Measurements from ENCODE around the gene HFM1. TPM values are rescaled to one million over a fixed set of nuclear protein-coding genes. Genes with fewer than 3 reads are reported as not detected.
"Not testable (repeated sequence)": the region's sequence is repeated elsewhere in the genome, so short reads cannot be mapped to it uniquely, and the experiment has no call there.

HFM1 gene
- total RNA-seq, 1 donor from 2014 or later: 0.29 TPM

DNA sequence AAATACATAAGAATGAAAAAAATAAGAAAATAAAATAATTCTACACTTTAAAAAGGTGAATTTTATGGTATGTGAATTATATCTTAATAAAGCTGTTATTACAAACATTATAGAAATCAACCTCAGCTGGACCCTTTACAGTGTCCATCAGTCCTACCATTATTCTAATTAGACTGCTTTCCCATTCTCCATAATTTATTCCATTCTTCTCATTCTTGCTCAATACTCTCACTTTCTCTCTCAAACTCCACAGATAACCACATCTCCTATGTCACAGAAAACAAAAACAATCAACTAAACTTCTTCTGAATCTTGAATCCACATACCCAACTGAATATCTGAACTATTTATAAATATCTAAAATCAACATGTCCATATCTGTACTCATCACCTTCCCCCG lies 11.6 kb downstream of the HFM1 start:
- H3K27ac Mint-ChIP-seq: no peak overlapping the region
- no peaks in the 10 kb centered on the region for H3K27me3 Mint-ChIP-seq
- no peaks in the 10 kb centered on the region for H3K36me3 Mint-ChIP-seq (ENCODE audit: low read depth)
- H3K4me3 Mint-ChIP-seq: no peak overlapping the region
- ChIA-PET POLR2A (no interaction called here), CTCF (no interaction called here)
- DNase-seq: no peak
- ATAC-seq (ENCODE audit: low read depth): no peak
- TF ChIP-seq, protein P1, sequence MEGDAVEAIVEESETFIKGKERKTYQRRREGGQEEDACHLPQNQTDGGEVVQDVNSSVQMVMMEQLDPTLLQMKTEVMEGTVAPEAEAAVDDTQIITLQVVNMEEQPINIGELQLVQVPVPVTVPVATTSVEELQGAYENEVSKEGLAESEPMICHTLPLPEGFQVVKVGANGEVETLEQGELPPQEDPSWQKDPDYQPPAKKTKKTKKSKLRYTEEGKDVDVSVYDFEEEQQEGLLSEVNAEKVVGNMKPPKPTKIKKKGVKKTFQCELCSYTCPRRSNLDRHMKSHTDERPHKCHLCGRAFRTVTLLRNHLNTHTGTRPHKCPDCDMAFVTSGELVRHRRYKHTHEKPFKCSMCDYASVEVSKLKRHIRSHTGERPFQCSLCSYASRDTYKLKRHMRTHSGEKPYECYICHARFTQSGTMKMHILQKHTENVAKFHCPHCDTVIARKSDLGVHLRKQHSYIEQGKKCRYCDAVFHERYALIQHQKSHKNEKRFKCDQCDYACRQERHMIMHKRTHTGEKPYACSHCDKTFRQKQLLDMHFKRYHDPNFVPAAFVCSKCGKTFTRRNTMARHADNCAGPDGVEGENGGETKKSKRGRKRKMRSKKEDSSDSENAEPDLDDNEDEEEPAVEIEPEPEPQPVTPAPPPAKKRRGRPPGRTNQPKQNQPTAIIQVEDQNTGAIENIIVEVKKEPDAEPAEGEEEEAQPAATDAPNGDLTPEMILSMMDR (IDR thresholded peaks at IDR 0.05): no peak
- intact Hi-C loops (cut with micrococcal nuclease): no loop called here
- no peaks in the 10 kb centered on the region for H3K4me1 Mint-ChIP-seq
- H3K9me3 Mint-ChIP-seq: peaks cover 2% of the 10 kb centered on the region

DNA sequence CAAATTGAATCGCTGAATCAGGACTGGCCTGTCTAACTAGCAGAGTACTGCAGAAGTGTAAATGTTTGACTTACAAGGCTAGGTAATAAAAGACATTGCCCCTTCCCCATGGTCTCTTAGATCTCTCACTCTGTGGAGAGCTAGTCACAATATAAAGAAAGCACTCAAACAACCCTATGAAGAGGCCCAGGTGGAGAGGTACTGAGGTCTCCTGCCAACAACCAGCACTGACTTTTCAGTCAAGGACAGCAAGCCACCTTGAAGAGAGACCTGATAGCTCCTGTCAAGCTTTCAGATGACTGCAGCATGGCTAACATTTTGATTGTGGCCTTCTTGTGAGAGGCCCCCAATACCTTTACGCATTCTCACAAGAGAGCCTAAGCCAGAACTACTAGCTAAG lies 18.5 kb downstream of the HFM1 start:
- ChIA-PET POLR2A (no interaction called here), CTCF (no interaction called here)
- TF ChIP-seq, protein P1 (IDR thresholded peaks at IDR 0.05): no peak
- Mint-ChIP-seq H3K36me3 (ENCODE audit: low read depth) (no peaks in the 10 kb centered on the region), H3K27me3 (peaks cover 4% of the 10 kb centered on the region), H3K4me3 (no peak overlapping the region), H3K27ac (no peak overlapping the region), H3K9me3 (no peaks in the 10 kb centered on the region), H3K4me1 (no peaks in the 10 kb centered on the region)
- DNase-seq (no peak), ATAC-seq (ENCODE audit: low read depth) (no peak)
- intact Hi-C loops (cut with micrococcal nuclease): no loop called here

DNA sequence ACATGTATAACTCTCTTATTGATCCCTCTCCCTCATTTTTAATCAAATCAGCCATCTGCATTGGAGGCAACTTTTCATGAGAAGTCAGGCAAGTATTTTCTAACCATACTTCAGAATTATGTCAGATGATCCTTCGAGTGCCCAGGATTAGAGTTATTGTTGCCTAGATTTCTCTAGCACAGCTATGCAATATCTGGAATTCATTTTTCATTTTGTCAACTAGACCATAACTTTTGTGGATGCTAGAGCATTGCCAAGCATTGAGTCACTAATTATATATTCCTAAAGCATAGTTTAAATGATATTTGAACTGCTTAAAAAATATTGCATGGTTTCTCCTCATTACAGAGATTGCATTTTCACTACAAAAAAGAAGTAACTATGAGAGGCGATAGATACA lies 21.2 kb downstream of the HFM1 start:
- H3K36me3 Mint-ChIP-seq (ENCODE audit: low read depth): no peaks in the 10 kb centered on the region
- DNase-seq (no peak), ATAC-seq (ENCODE audit: low read depth) (no peak)
- intact Hi-C loops (cut with micrococcal nuclease): no loop called here
- H3K9me3 Mint-ChIP-seq: no peaks in the 10 kb centered on the region
- ChIA-PET POLR2A (no interaction called here), CTCF (no interaction called here)
- H3K27me3 Mint-ChIP-seq: peaks cover 4% of the 10 kb centered on the region
- H3K27ac Mint-ChIP-seq: no peak overlapping the region
- TF ChIP-seq, protein P1 (IDR thresholded peaks at IDR 0.05): no peak
- H3K4me1 Mint-ChIP-seq: no peaks in the 10 kb centered on the region
- no peak overlapping the region for H3K4me3 Mint-ChIP-seq

DNA sequence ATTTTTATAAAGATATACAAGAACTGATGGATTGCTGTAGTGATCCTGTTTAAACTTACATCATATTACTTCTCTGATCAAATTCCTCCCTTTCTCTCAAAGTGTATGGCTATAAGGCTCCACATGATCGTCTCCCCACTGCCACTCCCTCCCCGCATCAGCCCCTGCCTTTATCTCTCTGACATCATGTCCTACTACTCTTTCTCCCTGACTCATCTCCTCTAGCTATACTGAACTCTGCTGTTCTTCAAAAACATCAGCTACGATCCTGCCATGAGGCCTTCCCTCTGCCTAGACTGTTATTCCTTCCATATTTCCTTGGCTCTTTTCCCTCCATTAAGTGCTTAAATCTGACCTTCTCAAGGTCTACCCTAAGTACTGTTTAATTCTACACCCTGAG lies 22.8 kb downstream of the HFM1 start:
- intact Hi-C loops (cut with micrococcal nuclease): no loop called here
- no peaks in the 10 kb centered on the region for H3K9me3 Mint-ChIP-seq
- no peak overlapping the region for H3K4me3 Mint-ChIP-seq
- ATAC-seq (ENCODE audit: low read depth): no peak
- ChIA-PET CTCF (no interaction called here), POLR2A (no interaction called here)
- no peaks in the 10 kb centered on the region for H3K36me3 Mint-ChIP-seq (ENCODE audit: low read depth)
- TF ChIP-seq, protein P1 (IDR thresholded peaks at IDR 0.05): no peak
- H3K27ac Mint-ChIP-seq: no peak overlapping the region
- no peak for DNase-seq
- no peaks in the 10 kb centered on the region for H3K4me1 Mint-ChIP-seq
- peaks cover 4% of the 10 kb centered on the region for H3K27me3 Mint-ChIP-seq

DNA sequence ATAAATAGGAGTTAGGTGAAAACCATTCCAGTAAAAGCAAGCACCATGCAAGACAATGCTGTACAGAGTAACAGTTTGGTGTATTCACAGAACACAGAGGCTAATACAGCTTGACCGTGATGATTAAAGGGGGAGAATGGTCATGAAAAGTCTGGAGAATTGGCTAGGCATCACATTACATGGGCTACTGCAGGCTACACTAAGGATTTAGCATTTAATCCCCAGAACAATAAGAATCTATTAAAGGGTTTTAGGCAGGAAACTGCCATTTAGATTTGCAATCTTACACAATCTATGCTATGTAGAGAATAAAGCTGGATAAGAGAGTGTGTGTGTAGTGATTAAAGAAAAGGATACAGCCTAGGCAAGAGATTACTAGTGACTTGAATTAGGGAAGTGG lies 30.6 kb downstream of the HFM1 start:
- Mint-ChIP-seq H3K36me3 (ENCODE audit: low read depth) (no peaks in the 10 kb centered on the region), H3K27me3 (no peaks in the 10 kb centered on the region), H3K4me1 (no peaks in the 10 kb centered on the region), H3K9me3 (peaks cover 2% of the 10 kb centered on the region), H3K4me3 (no peak overlapping the region), H3K27ac (no peak overlapping the region)
- no peak for DNase-seq
- POLR2A ChIA-PET: no interaction called here
- CTCF ChIA-PET: no interaction called here
- ATAC-seq (ENCODE audit: low read depth): no peak
- TF ChIP-seq, protein P1 (IDR thresholded peaks at IDR 0.05): no peak
- intact Hi-C loops (cut with micrococcal nuclease): no loop called here

DNA sequence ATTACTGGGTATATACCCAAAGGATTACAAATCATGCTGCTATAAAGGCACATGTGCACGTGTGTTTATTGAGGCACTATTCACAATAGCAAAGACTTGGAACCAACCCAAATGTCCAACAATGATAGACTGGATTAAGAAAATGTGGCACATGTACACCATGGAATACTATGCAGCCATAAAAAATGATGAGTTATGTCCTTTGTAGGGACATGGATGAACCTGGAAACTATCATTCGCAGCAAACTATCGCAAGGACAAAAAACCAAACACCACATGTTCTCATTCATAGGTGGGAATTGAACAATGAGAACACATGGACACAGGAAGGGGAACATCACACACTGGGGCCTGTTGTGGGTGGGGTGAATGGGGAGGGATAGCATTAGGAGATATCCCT lies 32.4 kb downstream of the HFM1 start:
- H3K4me1 Mint-ChIP-seq; H3K27me3 Mint-ChIP-seq; CTCF ChIA-PET; H3K4me3 Mint-ChIP-seq; H3K9me3 Mint-ChIP-seq; intact Hi-C loops (cut with micrococcal nuclease); POLR2A ChIA-PET; DNase-seq; ATAC-seq (ENCODE audit: low read depth); H3K36me3 Mint-ChIP-seq (ENCODE audit: low read depth); H3K27ac Mint-ChIP-seq: not testable (repeated sequence)
